ENCODE measurements around the gene SIGLEC1.

Gene SIGLEC1

DNA sequence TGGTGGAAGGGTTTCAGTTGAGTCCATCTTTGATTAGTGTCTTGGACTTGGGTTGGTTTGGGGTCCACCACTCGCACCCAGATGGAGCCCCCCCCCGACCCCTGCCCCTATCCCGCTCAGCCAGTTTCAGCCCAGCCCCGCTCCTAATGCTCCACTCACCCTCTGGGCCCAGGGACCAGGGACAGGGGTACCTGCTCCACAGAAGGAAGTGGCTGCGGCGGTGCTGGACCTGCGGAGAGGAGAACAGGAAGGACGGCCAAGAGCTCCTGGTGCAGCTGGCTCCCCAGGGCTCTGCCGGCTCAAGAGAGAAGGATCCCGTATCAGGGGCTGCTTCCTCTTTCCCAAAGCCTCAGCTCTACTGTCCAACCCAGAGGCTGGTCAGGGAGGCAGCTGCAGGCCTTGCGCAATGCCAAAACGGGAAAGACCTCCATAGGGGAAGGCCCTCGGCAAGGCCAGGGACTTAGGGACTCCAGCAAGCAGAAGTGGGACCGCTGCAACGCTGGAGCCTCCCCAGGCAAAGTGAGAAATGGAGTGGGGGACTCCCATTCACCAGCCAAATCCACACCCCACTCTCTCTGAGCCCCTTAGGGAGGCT is at the start of gene SIGLEC1:
Gene SIGLEC1, minus strand, starts transcription at position 322 of the 595 bp plus-strand sequence. CDS start 5,472 bp downstream, outside the sequence.
- DNase-seq (ENCODE audit: low read depth in 1 of 2, low spot score in 1 of 2), result no peak

DNA sequence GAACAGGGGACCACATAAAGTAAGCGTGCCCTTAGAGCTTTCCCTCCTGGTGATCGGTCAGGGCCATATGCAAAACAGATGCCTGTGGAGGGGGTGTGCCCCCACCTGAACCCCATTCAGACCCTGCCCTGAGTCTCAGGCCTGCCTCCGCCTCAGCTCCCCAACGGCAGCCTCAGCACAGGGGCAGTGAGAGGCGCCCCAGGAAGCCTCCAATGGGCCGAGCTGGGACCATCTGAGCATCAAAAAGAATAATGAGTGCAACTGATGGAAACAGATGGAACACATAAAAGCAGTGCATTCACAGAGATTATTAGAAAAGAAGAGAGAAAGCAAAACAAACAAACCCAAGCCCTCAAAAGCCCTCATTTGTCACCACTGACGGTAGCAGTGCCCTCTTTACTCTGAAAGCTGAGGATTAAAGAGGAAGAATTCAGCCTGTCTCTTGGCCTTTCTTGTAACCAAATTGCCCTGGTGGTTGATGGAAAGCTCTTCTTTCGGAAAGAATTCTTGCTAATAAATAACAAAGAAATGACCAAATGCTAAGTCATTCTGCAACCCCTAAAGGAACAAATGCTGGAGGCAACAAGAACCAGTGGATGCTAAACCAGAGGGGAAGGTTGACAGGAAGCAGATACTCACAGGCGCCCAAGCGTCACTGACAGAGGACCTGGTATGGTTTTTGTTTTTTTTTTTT is 48.4 kb upstream of the SIGLEC1 start:
- no peak for DNase-seq (ENCODE audit: low read depth in 1 of 2, low spot score in 1 of 2)

DNA sequence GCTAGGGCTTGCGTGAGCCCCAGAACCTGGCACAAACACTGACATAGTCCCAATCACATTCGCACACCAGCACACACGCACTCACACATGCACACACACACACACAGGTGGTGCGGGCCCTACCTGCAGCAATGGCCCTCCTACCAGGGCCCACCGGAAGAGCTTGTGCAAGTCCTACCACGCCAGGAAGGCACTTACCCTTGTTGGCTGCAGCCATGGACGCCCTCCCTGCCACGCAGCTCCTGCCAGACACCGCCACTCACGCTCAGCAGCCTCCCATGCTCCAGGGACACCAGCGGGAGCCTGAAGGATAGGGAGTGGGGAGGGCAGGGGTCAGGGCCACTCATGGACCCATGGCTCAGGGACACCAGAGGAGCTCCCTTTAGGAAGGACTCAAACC is 47.5 kb upstream of the SIGLEC1 start:
- DNase-seq (ENCODE audit: low read depth in 1 of 2, low spot score in 1 of 2), result no peak

DNA sequence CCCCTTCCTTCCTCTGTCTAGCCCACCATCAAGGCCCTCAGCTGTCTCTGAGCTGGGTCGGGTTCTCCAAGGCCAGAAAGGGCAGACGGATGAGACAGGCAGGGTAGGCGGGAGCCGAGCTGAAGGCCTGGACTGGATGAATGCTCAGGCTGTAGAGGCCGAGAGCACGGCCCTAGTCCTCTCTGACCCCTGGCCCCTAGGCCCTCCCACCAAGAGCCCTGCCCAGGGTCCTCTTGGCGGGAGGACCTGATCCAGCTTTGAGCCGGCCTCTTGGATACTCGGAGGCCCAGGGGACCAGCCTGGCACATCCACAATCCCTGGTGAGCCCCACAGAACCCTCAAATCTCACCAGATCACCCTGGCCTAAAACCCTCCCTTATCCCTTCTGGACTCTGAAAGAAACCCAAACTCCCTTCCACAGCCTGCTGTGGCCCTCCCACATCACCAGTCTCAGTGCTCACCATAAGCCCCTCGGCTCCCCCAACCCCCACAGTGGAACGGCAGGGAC is 47.0 kb upstream of the SIGLEC1 start:
- no peak for DNase-seq (ENCODE audit: low read depth in 1 of 2, low spot score in 1 of 2)

DNA sequence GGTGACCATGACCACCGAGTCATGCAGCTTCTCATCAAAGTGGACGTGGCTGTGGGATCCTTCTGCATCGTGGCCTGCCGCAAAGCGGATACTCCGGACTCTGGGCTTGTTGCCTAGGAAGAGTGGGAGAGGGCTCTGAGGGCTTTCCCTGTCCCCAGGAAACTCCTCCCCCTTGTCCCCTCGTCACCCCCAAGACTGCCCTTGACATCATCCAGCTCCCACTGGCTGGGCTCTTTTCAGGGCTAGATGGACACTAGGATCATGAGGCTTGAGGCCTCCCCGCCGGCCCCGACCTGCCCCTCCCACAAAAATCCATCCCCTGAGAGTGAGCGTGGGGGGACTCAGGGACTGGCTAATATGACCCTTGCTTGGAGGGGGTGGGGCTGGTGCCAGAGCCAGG is 46.2 kb upstream of the SIGLEC1 start:
- DNase-seq (ENCODE audit: low read depth in 1 of 2, low spot score in 1 of 2), result no peak

DNA sequence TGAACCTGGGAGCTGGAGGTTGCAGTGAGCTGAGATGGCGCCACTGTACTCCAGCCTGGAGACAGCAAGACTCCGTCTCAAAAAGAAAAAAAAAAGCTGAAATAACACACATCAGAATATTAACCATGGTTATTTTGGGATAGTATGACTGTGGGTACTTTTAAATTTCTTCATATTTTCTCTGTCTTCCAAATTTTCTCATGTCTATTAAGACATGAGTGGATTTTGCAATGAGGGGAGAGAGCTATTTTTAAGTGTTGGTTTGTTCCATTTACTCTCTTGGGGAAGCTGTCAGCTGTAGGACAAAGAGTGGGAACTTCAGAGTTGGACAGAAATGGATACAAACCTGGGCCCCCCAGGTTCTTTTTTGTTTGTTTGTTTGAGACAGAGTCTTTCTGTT is 44.9 kb upstream of the SIGLEC1 start:
- no peak for DNase-seq (ENCODE audit: low read depth in 1 of 2, low spot score in 1 of 2)

DNA sequence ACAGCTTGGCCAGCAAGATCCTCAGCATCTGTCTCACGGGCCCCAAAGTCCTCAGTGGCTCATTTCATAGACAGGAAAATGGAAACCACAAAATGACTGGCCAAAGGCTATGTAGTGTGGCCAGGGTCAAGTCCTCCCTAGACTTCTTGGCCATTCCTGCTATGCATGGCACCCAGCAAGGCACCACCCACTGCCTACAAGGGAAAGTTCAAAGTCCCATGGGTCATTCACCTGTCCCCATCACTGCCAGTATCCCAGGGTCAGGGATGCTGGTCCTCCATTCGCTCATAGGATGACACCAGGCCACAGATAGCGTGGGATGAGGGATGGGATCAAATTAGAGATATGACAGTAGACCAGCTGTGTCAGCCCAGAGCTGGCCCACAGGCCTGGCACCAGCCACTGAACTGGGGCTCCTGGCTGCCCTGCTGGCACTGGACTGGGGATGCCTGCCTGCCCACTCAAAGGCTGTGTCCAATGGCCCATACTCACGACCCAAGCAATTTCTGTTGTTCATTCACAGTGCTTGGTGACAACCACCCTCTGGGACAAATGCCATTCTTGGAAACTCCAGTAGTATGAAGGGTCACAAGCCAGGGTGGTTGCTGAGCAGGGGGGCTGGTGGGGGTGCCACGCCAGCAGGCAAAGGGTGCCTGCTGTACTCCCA is 43.5 kb upstream of the SIGLEC1 start:
- no peak for DNase-seq (ENCODE audit: low read depth in 1 of 2, low spot score in 1 of 2)

DNA sequence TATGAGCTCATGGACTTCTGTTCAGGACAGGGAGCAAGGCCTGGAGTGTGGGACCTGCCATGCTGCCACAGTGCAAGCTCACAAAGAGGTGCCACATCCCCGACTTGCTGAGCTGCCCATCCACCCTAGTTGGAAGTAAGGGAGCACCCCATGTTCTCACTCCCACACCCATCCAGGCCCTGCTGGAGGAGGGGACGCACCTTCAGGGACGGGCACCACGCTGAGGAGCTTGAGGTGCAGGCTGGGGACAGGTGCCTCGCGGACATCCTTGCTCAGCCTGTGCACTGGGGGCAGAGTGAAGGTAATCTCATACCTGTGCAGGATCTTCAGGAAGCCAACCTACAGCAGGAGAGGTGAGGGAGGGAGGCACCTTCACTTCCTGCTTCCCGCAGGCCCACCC is 42.9 kb upstream of the SIGLEC1 start:
- no peak for DNase-seq (ENCODE audit: low read depth in 1 of 2, low spot score in 1 of 2)

DNA sequence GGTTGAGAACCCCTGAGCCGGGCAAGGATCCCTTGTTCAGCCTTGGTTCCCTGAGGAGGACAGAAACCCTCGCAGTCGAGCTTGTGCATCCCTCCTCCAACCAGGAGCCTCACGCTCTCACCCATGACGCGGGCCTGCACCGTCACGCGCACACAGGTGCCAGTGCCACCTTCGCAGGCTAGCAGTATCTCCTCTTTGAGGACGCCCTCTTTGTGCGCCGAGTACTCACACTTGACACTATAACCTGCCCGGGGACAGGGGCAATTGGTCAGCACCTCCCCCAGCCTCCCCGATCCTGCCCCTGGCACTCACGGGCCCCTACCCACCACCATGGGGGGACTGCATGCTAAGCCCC is 41.9 kb upstream of the SIGLEC1 start:
- DNase-seq (ENCODE audit: low read depth in 1 of 2, low spot score in 1 of 2), result no peak

DNA sequence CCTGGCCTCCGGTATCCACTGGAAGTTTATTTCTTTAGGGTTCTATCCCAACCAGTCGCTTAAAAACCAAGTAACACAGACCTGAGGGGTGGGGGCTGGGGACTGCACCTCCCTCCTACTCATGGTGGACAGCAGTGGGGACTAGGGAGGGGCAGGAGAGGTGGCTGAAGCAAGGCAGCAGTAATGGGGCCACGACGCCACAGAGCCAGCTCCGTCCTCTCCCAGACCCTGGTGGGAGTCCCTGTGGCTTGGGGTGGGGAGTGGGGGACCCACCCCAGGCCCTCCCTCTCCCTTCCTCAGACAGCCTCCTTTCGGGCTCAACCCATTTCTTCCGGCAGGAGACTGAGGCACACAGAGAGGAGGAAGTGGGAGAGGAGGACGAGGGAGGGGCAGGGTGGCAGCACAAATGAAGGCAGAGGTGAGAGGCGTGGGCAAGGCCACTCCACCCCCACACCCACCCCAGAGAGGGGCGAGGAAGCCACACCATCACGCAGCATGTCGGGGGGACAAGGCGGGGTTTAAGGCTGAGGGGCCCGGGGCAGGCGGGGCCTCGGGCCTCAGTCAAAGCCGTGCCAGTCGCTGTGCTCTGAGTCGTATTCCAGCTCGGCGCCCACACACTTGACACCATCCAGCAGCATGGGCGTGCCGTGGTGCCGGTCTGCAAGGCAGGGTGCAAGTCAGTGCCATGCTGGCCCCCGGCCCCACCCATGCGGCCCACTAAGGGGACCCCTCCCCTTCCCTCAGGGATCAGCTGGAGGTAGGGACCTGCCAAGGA is 41.3 kb upstream of the SIGLEC1 start:
- no peak for DNase-seq (ENCODE audit: low read depth in 1 of 2, low spot score in 1 of 2)

DNA sequence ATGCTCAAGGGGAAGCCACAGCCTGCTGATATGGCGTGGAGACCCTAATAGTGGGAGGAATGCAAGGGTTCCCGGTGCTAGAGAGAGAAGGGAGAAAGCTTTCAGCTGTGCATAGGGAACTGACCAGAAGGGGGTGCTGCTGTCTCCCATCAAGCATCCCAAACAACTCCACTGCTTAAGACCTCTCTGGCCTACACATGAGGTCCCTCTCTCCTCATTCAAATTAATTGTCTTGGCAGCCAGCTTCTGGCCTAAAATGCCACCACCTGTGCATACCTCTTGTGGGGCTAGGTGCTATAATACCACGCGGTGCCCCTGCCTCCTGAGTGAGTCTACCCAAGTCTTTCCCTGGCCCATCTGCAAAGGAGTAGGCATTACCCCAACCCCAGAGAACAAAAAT is 40.7 kb upstream of the SIGLEC1 start:
- DNase-seq (ENCODE audit: low read depth in 1 of 2, low spot score in 1 of 2), result peak in 1 of 2 donors; percentile 29

DNA sequence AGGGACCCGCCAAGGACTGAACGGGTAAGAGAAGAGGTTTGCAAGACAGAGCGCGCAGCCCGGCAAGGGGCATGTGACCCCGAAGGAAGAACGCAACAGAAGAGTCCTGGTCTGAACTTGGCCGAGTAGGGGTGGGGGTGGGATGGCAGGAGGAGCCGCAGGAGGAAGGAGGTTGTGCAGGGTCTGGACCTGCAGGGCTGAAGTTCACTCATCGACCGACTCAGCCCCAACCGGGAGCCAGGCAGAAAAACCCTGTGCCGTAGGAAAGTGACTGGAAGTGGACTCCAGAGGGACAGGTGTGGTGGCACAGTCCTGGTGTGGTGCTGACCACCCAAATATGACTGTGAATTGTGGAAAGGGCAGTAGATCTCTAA is 40.0 kb upstream of the SIGLEC1 start:
- no peak for DNase-seq (ENCODE audit: low read depth in 1 of 2, low spot score in 1 of 2)

DNA sequence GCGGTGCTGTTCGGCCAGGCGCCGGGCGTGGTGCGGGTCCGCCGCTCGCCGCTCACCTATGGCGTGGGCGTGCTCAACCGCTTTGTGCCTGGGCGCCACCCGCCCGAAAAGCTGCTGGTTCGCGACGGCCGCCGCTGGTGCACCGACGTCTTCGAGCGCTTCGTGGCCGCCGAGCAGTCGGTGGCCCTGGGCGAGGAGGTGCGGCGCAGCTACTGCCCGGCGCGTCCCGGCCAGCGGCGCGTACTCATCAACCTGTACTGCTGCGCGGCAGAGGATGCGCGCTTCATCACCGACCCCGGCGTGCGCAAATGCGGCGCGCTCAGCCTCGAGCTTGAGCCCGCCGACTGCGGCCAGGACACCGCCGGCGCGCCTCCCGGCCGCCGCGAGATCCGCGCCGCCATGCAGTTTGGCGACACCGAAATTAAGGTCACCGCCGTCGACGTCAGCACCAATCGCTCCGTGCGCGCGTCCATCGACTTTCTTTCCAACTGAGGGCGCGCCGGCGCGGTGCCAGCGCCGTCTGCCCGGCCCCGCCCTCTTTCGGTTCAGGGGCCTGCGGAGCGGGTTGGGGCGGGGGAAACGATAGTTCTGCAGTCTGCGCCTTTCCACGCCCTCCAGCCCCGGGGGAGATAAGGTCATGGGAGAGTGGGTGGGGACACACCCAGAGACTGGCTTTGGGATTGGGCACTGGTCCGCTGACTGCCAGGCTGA is 39.4 kb upstream of the SIGLEC1 start:
- peak in 1 of 2 donors; percentile 12 for DNase-seq (ENCODE audit: low read depth in 1 of 2, low spot score in 1 of 2)

DNA sequence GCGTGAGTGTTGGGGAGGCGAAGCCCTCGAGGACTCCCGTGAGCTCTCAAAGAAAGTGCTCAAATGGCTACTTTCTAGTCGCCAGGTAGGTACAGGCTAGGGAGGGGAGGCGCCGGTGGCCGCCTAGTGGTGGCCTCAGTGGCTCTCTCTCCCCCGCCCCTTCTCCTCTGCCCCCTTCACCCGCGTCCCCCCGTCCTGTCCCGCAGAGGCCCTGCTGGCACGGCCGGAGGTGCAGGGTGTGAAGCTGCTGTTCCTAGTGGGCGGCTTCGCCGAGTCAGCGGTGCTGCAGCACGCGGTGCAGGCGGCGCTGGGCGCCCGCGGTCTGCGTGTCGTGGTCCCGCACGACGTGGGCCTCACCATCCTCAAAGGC is 38.9 kb upstream of the SIGLEC1 start:
- DNase-seq (ENCODE audit: low read depth in 1 of 2, low spot score in 1 of 2), result no peak

DNA sequence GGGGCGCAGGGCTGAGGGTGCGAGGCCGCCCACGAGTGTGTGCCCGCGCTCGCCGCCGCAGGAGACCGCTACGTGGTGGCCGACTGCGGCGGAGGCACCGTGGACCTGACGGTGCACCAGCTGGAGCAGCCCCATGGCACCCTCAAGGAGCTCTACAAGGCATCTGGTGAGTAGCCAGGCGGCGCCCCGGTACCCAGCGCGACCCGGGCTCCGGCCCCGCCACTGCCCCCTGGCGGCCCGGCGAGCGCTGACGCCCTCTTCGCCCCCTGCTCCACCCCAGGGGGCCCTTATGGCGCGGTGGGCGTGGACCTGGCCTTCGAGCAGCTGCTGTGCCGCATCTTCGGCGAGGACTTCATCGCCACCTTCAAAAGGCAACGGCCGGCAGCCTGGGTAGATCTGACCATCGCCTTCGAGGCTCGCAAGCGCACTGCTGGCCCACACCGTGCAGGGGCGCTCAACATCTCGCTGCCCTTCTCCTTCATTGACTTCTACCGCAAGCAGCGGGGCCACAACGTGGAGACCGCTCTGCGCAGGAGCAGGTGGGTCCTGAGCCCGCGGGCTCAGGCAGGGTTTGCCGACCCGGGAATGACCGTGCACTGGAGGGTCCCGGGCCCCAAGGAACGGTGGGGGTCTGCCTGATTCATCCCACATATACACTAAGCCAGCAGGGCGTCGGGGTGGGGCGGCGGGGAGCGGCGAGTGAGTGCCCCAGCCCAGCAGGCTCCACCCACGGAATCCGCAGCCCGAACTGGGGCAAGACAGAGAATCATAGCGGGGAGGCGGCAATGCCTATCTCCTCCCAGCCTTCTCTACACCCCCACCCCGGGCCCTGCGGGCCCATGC is 37.5 kb upstream of the SIGLEC1 start:
- no peak for DNase-seq (ENCODE audit: low read depth in 1 of 2, low spot score in 1 of 2)

DNA sequence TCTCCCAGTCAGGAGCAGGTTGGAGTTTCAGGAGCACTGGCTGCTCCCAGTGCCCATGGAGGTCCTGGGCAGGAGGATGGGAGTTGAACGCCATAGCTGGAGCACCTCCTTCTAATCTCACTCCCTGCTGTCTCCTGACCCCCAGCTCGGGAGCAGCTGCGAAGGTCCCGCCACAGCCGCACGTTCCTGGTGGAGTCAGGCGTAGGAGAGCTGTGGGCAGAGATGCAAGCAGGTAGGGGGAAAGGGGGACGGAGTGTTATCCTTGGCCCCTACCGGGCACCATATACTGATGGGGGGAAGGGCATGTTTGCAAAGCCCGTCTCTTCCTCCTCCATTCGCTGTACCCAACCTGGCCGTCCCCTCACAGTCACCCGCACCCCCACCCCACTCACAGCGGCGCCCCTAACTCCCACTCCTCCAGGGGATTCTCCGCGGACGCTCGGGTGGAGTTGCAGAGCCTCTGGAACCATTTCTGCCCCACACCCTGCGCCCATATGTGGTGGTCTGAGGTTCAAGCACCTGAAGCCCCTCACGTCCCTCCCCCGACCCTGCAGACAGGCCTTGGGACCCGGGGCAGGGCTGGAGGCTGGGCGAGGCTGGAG is 36.8 kb upstream of the SIGLEC1 start:
- no peak for DNase-seq (ENCODE audit: low read depth in 1 of 2, low spot score in 1 of 2)

DNA sequence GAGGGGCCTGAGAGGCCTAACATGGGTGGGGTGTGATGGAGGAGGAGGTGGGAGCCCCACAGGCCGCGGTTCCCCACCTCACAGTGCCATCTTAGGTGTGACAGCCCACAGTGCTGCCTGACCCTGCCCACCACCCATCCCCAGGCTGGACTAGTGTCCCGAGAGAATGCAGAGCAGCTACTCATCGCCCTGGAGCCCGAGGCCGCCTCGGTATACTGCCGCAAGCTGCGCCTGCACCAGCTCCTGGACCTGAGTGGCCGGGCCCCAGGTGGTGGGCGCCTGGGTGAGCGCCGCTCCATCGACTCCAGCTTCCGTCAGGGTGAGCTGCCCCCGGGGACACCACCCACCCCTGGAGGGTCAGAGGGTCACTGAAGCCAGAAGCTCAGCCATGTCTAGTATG is 35.7 kb upstream of the SIGLEC1 start:
- DNase-seq (ENCODE audit: low read depth in 1 of 2, low spot score in 1 of 2), result no peak

DNA sequence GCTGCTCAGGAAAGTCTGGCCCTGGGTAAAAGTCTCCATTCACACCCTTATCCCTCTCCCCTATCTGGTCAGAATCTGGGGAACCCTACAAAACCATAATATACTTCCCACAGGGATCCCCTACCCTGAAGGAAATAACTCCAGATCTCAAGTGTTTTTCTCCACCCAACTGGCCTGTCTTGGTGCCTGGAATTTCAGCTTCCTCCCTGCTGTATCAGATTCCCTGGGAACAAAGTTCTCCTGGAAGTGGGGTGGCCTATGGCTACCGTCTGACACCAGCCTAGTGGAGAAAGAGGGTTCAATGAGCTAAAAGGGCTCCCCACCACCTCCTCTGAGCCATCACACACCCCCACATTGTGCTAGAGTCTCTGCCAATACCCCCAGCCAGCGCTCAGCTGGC is 35.1 kb upstream of the SIGLEC1 start:
- no peak for DNase-seq (ENCODE audit: low read depth in 1 of 2, low spot score in 1 of 2)

DNA sequence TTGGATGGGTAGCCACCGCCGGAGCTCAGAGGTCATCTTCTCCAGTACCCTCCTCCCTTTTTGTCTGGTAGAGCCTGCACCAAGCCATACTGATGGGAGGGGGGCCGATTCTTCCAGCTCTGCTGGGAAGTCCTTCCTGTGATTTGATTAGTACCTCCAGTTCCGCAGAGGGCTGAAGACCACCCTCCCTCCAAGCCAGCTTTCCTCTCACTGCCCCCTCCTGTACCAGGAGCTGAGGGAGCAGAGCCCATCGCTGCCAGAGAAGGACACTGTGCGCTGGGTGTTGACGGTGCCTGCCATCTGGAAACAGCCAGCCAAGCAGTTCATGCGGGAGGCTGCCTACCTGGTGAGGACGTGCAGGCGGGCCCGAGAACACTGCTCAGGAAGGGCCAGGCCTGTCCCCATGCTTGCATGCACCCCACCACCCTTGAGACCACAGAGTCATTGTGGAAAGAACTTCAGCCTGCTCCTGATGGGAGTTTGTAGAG is 33.3 kb upstream of the SIGLEC1 start:
- no peak for DNase-seq (ENCODE audit: low read depth in 1 of 2, low spot score in 1 of 2)
